H4 (cell line): ENCODE measurements around the gene PEX26. TPM values are rescaled to one million over a fixed set of nuclear protein-coding genes. Genes with fewer than 3 reads are reported as not detected.
A peak's percentile ranks its signal among the peaks of the same experiment; 100 is the strongest.
"Not testable (repeated sequence)": the region's sequence is repeated elsewhere in the genome, so short reads cannot be mapped to it uniquely, and the experiment has no call there.

ENCODE experiments used
- DNase-seq: peaks from one replicate; pipeline ENCODE4 v3.0.0-alpha.2; 2015; ENCODE audit warnings: low spot score
- total RNA-seq: library from RNA; depleted of rRNA; stranded (reverse); fragments of >200 nt; shearing (Covaris generic); gene quantifications from 2 replicates; pipeline ENCODE4 v1.2.3, GENCODE V29; 2014; rRNA removed

The PEX26 gene
- total RNA-seq = 8.5 and 8.6 TPM in 2 replicates

DNA sequence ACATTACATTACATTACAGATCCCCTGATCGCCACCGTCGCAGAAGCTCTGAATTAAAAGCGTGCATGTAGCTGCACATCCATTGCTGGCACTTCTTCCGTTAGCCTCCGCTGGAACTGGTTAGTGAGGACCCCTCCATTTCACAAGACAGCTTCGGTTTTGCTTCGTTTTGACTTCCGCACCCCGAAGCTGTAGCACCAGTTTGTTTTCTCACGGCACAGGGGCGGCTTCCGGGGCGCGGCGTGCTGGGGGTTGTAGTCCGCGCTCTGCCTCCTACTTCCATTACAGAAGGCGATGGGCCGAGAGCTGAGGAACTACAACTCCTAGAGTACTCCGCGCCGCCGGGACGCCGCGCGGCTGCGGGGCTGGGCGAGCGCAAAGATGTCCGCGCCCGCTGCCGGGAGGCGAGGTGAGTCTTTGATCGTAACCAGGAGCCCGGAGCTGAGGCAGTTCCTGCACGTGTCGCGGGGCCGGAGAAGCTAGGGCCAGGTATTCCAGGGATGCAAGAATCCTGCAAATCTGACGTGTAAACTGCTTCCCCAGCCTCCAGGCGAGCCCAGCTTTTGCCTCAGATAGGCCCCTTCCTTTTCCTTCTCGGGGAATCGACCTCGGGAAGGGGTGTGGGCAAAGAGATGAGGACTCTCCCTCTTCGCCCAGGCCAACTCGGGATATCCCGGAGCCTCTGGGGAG, at the start of gene PEX26:
Gene PEX26 (plus strand): TSS at position 352 of the 690 bp plus-strand sequence. CDS start 387 bp downstream, outside the sequence.
- peak; percentile 88 for DNase-seq

DNA sequence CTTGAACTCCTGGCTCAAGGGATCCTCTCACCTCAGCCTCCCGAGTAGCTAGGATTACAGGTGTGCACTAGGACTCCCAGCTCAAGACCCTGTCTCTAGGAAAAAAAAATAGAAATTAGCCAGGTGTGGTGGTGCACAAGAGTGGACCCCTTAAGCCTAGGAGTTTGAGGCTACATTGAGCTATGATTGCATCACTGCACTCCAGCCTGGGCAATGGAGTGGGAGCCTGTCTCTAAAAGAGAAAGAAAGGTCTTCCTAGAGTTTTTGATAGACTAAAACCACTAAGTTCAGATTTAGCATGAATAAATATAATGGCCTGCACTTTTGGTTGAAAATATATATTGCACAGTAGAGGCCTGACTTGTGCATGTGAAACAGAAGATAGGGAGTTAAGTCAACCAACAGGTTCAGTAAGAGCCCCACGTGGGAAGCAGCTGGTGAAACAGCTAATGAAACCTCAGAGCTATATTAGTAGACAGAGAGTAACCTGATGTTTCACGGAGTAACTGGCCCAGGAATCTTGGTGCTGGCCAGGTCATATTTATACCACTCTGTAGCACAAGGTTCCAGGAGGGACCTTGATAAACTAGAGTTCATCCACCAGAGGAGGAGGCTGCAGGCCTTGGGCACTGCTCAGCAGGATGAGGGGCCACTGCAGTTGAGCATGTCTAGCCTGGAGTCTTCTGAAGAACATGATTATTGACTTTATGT, 48.8 kb upstream of the PEX26 start:
- DNase-seq = no peak

DNA sequence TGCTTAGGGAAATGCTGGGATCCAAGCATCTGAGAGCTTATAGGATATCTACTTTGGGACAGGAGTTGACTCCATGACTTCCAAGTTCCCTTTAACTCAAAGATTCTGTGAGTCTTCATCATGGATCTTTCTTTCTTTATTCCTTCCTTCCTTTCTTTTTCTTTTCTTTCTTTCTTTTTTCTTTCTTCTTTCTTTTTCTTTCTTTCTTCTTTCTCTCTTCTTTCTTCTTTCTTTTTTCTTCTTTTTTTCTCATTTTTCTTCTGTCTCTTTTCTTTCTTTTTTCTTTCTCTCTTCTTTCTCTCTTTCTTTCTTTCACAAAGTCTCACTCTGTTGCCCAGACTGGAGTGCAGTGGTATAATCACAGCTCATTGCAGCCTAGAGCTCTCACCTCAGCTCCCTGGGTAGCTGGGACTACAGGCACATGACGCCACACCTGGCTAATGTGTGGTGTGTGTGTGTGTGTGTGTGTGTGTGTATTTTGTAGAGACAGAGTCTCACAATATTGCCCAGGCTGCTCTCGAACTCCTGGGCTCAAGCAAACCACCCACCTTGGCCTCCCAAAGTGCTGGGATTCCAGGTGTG, 48.0 kb upstream of the PEX26 start:
- no peak for DNase-seq

DNA sequence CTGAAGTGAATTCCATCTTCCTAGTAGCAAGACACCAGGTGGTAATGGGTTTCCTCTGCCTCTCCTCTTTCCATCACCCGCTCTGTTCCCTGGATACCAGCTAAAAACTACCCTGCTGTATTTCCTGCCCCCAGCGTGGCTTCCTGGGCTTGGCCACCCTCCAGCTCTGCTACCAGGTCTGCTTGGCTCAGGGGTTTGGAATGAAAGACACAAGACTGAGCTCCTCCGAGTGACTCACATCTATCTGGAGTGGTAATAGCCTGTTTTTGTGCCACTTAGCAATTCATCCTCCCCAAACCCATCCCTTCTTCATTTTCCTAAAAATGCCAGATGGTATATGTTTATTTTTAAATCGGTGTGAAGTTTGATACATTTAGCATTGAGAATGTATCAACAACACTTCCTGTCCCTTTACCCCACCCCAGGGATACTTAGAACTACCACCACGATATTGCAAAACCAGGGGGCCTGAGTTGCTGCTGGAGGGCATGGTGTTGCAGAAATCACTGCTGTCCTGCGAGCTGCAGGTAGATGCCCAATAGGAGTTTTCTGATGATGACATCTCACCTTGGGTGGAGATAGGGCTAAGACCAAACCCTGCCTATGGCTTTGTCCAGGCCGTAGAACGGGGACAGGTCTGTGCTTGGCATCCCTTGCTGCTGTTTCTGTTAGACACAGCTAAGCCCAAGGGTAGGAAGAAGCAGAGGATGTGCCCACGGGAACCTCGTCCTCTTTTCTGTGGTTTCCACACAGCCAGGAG, 45.9 kb upstream of the PEX26 start:
- DNase-seq = peak; percentile 86

DNA sequence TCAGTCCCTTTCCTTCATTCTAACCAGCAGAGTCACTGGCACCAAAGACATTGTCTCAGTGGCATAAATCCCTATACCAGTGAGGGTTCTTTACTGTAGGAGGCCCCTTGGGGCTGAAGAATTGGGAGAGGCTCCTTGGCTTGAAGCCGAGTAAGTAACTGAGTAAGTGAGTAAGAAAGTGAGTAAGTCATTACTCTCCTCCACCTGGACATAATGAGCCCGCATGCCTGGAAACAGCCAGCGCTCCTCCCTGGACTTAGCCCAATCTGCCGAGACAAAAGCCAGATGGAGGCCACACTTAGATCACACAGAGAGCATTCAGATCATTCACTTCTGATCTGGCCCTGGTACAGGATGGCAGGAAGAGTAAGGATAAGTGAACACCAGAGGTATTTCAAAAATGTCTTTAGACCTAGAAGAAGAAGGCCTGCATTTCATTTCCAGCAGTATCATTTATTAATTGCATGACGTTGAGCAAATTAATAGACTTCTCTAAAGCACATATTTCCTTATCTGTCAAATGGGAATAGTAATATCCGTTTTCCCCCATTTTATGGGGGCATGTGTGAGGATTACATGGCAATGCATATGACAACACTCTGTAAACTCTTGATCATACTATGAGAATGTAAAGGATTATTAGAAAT, 45.2 kb upstream of the PEX26 start:
- peak; percentile 27 for DNase-seq

DNA sequence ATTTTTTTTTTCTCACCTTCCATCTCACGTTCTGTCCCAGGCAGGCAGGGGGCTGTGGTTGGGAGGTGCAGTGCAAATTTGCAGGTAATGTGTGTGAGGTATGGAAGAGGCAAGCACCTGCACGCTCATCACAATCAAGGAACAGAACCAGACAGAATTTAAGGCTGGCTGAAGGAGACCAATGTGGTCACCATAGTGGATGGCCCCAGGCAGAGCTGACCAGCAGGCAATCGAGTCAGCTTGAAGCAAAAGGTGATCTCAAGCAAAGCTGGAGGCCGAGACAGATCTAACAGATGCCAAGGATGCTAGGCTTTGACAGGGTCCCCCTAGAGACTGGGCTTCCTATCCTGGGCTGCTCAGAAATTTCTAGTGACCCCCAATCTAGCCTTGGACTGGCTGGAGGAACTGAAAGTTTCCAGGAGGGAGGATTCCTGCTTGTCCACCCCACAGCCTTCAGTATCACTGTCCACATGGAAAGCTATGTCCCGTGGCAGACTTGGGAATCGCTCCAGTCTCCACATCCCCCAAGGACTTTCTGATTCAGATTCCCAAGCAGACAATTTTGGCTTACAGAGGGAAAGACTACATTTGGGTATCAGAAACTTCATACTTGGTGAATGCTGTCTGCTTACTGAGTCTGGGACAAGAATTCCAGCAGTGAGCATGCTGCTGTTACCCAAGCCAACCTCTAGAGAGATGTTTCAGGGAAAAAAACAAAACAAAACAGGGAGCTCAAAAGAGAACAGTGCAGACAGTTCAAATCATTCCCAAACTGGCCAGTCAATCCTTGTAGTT, 44.4 kb upstream of the PEX26 start:
- no peak for DNase-seq

DNA sequence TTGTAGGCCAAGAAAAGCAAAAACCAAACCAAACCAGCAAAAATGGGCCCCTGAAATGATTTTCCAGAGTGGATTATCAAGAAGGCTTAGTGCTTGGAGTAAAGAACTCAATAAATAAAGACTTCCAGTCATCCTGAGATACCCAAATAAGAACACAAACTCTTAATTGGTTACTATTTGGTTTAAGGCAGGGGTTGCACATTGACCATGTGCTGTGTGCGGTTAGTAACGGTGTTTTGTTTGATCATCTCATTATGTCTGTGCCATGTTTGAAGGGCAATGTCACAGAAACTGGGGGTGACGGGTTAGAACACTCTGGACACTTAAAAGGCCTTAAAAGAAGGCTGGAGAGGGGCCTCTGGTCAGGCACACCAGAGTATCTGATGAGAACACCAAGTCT, 43.7 kb upstream of the PEX26 start:
- no peak for DNase-seq

DNA sequence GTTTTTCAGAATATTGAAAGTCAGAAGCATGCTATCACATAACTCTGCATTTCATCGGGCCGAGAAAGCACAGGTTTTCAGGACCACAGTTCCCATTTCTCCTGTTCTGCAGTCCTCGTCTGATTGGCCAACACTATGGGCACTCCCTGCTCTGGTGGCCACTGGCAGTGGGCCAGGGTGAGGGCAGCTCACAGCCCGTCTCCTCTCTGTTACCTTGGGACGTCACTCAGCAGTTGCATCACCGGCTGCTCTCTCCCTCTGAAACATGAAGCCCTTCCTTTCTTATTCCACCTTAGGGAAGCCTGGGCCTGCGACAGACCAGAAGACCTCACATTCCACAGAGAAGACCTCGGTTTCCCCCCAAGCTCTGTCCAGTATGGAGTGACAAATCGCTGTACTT, 42.0 kb upstream of the PEX26 start:
- DNase-seq = peak; percentile 84

DNA sequence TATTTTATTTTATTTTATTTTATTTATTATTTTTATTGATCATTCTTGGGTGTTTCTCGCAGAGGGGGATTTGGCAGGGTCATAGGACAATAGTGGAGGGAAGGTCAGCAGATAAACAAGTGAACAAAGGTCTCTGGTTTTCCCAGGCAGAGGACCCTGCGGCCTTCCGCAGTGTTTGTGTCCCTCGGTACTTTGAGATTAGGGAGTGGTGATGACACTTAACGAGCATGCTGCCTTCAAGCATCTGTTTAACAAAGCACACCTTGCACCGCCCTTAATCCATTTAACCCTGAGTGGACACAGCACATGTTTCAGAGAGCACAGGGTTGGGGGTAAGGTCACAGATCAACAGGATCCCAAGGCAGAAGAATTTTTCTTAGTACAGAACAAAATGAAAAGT, 36.9 kb upstream of the PEX26 start:
- DNase-seq = not testable (repeated sequence)

DNA sequence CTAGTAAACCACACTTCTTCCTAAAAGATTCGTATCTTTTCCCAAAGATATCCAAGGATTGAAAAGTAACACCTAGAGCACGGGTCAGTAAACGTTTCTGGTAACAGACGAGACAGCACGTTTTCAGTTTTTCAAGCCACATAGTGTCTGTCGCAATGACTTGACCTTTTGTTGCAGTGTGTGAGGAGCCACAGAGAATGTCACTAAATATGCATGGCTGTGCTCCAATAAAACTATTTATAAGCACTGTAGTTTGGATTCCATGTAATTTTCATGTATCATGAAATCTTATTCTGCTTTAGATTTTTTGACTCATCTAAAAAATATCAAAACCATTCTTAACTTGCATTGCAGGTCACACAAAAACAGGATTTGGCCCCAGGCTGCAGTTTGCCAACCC, 35.1 kb upstream of the PEX26 start:
- no peak for DNase-seq

DNA sequence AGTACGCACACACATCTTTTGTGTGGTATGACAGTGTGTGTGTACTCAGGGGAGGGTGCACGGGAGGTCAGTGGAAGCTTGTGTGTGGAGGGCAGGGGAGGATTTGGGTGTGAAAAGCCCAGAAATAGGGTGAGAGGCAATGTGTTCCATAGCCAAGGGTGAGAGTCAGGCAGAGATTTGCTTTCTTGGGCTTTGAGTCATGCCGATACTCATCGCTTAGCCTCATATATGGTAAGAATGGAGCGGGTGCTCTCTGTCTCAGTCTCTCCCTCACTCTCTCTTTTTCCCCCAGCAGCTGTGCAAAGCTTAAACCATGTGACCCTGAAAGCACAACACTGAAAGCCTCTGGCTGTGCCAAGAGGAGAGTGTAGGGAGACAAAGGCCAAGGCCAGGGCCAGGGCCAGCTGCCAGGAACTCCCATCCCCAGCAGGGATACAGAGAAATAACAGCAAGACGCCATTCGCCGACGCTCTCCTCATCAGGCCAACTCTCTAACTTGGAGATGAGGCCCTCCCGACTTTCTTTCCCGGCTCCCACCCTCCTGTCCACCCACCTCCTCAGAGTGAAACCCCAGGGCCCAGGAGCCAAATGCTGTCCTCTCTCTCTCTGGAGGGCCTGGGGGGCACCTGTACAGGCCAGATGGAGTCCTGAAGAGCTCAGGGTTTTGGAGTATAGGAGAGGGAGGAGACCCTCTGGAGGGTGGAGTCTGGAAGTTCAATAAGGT, 33.1 kb upstream of the PEX26 start:
- no peak for DNase-seq

DNA sequence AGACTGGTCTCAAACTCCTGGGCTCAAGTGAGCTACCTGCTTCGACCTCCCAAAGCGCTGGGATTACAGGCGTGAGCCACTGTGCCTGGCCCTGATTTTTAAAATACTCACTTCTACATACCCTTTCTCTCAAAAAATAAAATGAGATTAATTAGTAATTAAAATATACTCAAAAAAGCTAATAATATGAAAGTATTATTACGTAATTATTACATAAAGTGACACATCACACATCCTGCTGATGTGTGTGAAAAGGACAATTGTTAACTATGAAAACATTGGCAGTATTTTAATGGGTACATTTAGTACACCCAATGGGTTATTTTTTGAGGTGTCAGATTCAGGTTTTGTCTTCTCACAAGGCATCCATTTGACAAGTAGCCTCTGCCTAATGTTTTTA, 32.0 kb upstream of the PEX26 start:
- DNase-seq = no peak

DNA sequence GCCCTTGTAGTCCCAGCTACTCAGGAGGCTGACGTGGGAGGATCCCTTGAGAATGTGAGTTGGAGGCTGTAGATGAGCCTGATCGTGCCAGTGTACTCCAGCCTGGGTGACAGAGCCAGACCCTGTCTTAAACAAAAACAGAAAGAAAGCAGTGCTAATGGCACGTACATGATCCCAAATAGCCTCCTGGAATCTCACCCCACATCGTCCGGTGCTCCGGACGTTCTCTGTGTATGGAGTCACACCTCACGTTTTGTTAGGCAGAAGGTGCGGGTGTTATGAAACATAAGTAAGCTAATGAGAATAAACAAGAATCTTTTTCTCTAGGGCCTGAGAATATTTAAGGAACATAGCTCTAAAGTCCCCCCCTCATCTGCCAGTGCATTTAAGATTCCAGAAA, 29.7 kb upstream of the PEX26 start:
- DNase-seq = no peak

DNA sequence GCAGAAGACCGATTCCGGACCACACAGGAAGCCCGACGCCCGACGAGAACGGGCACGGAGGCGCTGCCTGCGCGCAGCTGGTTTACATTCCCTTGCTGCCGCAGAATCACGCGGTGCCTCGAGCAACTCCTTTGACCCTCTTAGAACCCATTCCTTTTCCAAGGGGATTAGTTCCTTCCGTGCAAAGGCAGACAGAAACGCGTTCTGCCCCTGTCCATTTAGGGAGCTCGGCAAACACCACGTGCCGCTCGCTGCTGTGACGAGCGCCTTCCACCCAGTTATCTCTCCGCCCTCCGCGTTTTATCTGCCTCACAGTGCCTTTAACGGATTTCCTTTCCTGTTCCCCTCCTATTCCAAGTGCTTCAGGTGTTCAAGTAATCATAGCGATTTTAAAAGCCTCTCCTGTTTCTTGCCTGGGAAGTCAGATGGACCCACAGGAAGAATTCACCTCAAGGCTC, 29.3 kb upstream of the PEX26 start:
- DNase-seq = no peak

DNA sequence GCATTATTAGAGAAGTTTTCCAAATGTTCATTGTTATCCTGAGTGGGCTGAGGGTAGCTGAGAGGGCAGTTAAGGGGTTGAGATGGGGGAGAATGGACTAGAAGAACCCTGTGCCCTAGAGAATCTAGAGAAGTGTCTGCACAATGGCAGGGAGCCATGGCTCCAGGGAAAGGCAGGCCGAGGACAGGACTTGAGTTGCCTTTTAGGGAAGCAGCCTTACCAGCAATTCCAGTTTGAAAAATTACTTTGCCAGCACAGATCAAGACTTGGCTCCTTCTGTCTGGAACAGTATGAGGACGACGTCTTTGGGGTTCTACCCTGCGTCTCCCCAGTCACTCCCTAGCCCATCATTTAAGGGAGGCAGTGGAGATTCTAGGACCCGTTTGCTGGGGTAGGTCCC, 27.7 kb upstream of the PEX26 start:
- no peak for DNase-seq

DNA sequence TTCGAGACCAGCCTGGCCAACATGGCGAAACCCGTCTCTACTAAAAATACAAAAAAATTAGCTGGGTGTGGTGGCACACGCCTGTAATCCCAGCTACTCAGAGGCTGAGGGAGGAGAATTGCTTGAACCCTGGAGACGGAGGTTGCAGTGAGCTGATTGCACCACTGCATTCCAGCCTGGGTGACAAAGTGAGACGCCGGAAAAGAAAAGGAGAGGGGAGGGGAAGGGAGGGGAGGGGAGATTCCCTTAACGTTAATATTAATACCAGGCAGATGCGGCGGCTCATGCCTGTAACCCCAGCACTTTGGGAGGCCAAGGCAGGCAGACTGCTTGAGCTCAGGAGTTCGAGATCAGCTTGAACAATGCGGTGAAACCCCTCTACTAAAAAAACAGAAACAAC, 26.7 kb upstream of the PEX26 start:
- not testable (repeated sequence) for DNase-seq

DNA sequence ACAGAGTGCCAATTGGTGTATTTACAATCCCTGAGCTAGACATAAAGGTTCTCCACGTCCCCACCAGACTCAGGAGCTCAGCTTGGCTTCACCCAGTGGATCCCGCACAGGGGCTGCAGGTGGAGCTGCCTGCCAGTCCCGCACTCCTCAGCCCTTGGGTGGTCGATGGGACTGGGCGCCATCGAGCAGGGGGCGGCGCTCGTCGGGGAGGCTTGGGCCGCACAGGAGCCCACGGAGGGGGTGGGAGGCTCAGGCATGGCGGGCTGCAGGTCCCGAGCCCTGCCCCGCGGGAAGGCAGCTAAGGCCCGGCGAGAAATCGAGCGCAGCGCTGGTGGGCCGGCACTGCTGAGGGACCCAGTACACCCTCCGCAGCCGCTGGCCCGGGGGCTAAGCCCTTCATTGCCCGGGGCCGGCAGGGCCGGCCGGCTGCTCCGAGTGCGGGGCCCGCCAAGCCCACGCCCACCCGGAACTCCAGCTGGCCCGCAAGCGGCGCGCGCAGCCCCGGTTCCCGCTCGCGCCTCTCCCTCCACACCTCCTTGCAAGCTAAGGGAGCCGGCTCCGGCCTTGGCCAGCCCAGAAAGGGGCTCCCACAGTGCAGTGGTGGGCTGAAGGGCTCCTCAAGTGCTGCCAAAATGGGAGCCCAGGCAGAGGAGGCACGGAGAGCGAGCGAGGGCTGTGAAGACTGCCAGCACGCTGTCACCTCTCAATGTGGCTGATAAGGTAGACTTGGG, 24.4 kb upstream of the PEX26 start:
- not testable (repeated sequence) for DNase-seq

DNA sequence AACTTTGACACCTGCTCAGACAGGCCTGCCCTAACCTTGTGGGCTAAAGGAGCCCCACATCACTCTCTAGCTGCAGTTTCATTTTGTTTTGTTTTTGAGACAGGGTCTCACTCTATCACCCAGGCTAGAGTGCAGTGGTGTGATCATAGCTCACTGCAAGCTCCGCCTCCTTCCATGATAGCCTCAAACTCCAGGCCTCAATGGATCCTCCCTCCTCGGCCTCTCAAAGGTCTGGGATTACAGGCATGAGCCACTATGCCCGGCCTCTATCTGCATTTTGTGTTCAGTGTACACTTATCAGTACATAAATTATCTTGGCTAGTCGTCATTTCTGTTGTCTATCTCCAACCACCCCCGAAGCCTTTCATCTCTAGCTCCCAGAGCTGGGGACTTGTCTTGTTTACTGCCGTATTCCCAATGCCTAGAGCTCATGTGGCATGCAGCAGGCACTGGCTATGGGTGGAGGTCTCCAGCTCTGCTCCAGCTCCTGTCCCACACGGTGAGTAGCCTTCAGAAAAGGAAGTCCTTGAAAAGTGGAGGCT, 22.1 kb upstream of the PEX26 start:
- no peak for DNase-seq

DNA sequence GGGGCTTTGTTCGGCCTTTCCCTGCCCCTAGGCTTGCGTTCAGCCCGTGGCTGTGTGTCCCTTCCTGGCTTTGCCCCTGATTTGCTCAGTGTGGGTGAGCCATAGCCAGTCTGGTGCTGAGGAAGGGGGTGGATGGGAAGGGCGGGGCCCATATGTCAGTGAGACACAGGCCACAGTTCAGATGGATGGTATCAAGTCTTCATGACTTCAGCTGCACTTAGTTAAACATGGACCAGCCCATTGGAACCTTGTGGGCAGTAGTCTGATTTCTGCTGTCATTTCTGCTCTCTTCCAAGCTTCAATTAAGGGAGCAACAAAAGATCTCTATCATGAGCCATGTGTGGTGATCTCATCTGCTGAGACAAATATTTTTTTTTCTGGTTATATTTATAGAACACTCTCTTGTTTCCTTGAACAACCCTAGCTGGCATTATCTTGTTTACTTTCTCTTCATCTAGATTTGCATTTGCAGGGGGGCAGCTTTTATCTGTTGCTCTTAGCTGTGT, 21.6 kb upstream of the PEX26 start:
- peak; percentile 67 for DNase-seq
